Measurements from ENCODE around the gene BRD3OS. TPM values are rescaled to one million over a fixed set of nuclear protein-coding genes. Genes with fewer than 3 reads are reported as not detected.
A peak's percentile ranks its signal among the peaks of the same experiment; 100 is the strongest.
"Not testable (repeated sequence)": the region's sequence is repeated elsewhere in the genome, so short reads cannot be mapped to it uniquely, and the experiment has no call there.

Gene BRD3OS
- total RNA-seq, 2 experiments from 2014 or later: 13.5 to 16.0 TPM

GRCh38 chr9:134066526-134066912 is 41.2 kb downstream of the BRD3OS start:
- DNase-seq: no peak
- H3K27ac Mint-ChIP-seq: peak overlapping the region; percentile 97
- peak overlapping the region; percentile 93 for H3K4me3 Mint-ChIP-seq
- peaks cover 16% of the 10 kb centered on the region for H3K27me3 Mint-ChIP-seq (ENCODE audit: low read depth)
- H3K9me3 Mint-ChIP-seq (ENCODE audit: insufficient read depth): no peaks in the 10 kb centered on the region
- peaks cover 4% of the 10 kb centered on the region for H3K36me3 Mint-ChIP-seq (ENCODE audit: low read depth)
- ChIA-PET POLR2A (interaction anchor here (0.8 to 1.7 kb wide), 4 partner anchors 39 to 70 kb away, joined by 3 to 8 read pairs (median 4); partner anchors contain the start of genes BRD3OS and WDR5), CTCF (interaction anchor here (0.9 to 1.8 kb wide), 5 partner anchors 8 to 104 kb away, joined by 3 to 5 read pairs (median 4); partner anchors contain the start of genes BRD3OS and WDR5)
- no peak for ATAC-seq
- peaks cover 30% of the 10 kb centered on the region for H3K4me1 Mint-ChIP-seq (ENCODE audit: low read depth)

- POLR2A ChIA-PET: interaction anchor here (0.8 to 1.7 kb wide), 3 partner anchors 40 to 69 kb away, joined by 3 to 8 read pairs (median 4); partner anchors contain the start of genes BRD3OS and WDR5
- ATAC-seq (peak; percentile 4), DNase-seq (peak; percentile 56)
- Mint-ChIP-seq H3K27ac (peak overlapping the region; percentile 87), H3K36me3 (ENCODE audit: low read depth) (peaks cover 4% of the 10 kb centered on the region), H3K4me1 (ENCODE audit: low read depth) (peaks cover 30% of the 10 kb centered on the region), H3K27me3 (ENCODE audit: low read depth) (peaks cover 17% of the 10 kb centered on the region), H3K9me3 (ENCODE audit: insufficient read depth) (no peaks in the 10 kb centered on the region), H3K4me3 (peak overlapping the region; percentile 93)
- CTCF ChIA-PET: interaction anchor here (0.9 to 1.8 kb wide), 3 partner anchors 42 to 69 kb away, joined by 3 to 5 read pairs (median 4); partner anchors contain the start of genes BRD3OS and WDR5
Observed at GRCh38 chr9:134066913-134067851, 41.9 kb downstream of the BRD3OS start.

- CTCF ChIA-PET: no interaction called here
- peaks cover 30% of the 10 kb centered on the region for H3K4me1 Mint-ChIP-seq (ENCODE audit: low read depth)
- peak; percentile 84 for DNase-seq
- H3K36me3 Mint-ChIP-seq (ENCODE audit: low read depth): peaks cover 4% of the 10 kb centered on the region
- H3K4me3 Mint-ChIP-seq: peak within 1 kb of the TSS; percentile 93
- H3K27ac Mint-ChIP-seq: peak within 1 kb of the TSS; percentile 93
- POLR2A ChIA-PET: interaction anchor here (1.0 kb wide), 1 partner anchor 26 kb away, joined by 3 read pairs; no protein-coding TSS in a partner anchor
- ATAC-seq: peak; percentile 85
- H3K27me3 Mint-ChIP-seq (ENCODE audit: low read depth): peaks cover 20% of the 10 kb centered on the region
- no peaks in the 10 kb centered on the region for H3K9me3 Mint-ChIP-seq (ENCODE audit: insufficient read depth)
Observed at GRCh38 chr9:134067904-134068743, 42.8 kb downstream of the BRD3OS start, which contains the start of gene BRD3. Gene BRD3 (minus strand): TSS chr9:134068026. CDS start chr9:134053477, 14,549 bp downstream.

- ChIA-PET CTCF (no interaction called here), POLR2A (interaction anchor here (1.0 kb wide), 2 partner anchors 25 to 43 kb away, joined by 3 read pairs; no protein-coding TSS in a partner anchor)
- peak overlapping the region; percentile 93 for H3K27ac Mint-ChIP-seq
- ATAC-seq: no peak
- no peak for DNase-seq
- no peaks in the 10 kb centered on the region for H3K9me3 Mint-ChIP-seq (ENCODE audit: insufficient read depth)
- H3K4me1 Mint-ChIP-seq (ENCODE audit: low read depth): peaks cover 30% of the 10 kb centered on the region
- peaks cover 26% of the 10 kb centered on the region for H3K27me3 Mint-ChIP-seq (ENCODE audit: low read depth)
- H3K4me3 Mint-ChIP-seq: peak overlapping the region; percentile 80
- H3K36me3 Mint-ChIP-seq (ENCODE audit: low read depth): peaks cover 4% of the 10 kb centered on the region
Observed at GRCh38 chr9:134068744-134069479, 43.6 kb downstream of the BRD3OS start.

GRCh38 chr9:134069480-134070399 is 44.5 kb downstream of the BRD3OS start:
- Mint-ChIP-seq H3K4me1 (ENCODE audit: low read depth) (peaks cover 26% of the 10 kb centered on the region), H3K27ac (peak overlapping the region; percentile 93), H3K27me3 (ENCODE audit: low read depth) (peaks cover 30% of the 10 kb centered on the region), H3K36me3 (ENCODE audit: low read depth) (peaks cover 5% of the 10 kb centered on the region), H3K9me3 (ENCODE audit: insufficient read depth) (no peaks in the 10 kb centered on the region), H3K4me3 (peak overlapping the region; percentile 80)
- DNase-seq (no peak), ATAC-seq (no peak)
- ChIA-PET POLR2A (interaction anchor here (1.0 kb wide), 1 partner anchor 43 kb away, joined by 3 read pairs; no protein-coding TSS in a partner anchor), CTCF (no interaction called here)

GRCh38 chr9:134071149-134071548 is 45.9 kb downstream of the BRD3OS start:
- no peaks in the 10 kb centered on the region for H3K9me3 Mint-ChIP-seq (ENCODE audit: insufficient read depth)
- no peak overlapping the region for H3K4me3 Mint-ChIP-seq
- peaks cover 30% of the 10 kb centered on the region for H3K27me3 Mint-ChIP-seq (ENCODE audit: low read depth)
- peaks cover 2% of the 10 kb centered on the region for H3K36me3 Mint-ChIP-seq (ENCODE audit: low read depth)
- no peak for ATAC-seq
- peaks cover 14% of the 10 kb centered on the region for H3K4me1 Mint-ChIP-seq (ENCODE audit: low read depth)
- CTCF ChIA-PET: no interaction called here
- POLR2A ChIA-PET: no interaction called here
- no peak overlapping the region for H3K27ac Mint-ChIP-seq
- no peak for DNase-seq

- H3K27me3 Mint-ChIP-seq (ENCODE audit: low read depth): peaks cover 30% of the 10 kb centered on the region
- DNase-seq; CTCF ChIA-PET; H3K36me3 Mint-ChIP-seq (ENCODE audit: low read depth); POLR2A ChIA-PET; H3K9me3 Mint-ChIP-seq (ENCODE audit: insufficient read depth); ATAC-seq; H3K4me3 Mint-ChIP-seq; H3K27ac Mint-ChIP-seq: not testable (repeated sequence)
- H3K4me1 Mint-ChIP-seq (ENCODE audit: low read depth): peaks cover 11% of the 10 kb centered on the region
Observed at GRCh38 chr9:134072683-134073082, 47.4 kb downstream of the BRD3OS start.

- POLR2A ChIA-PET: no interaction called here
- DNase-seq: no peak
- Mint-ChIP-seq H3K9me3 (ENCODE audit: insufficient read depth) (peaks cover 8% of the 10 kb centered on the region), H3K27me3 (ENCODE audit: low read depth) (peaks cover 30% of the 10 kb centered on the region), H3K4me3 (no peak overlapping the region), H3K27ac (no peak overlapping the region), H3K4me1 (ENCODE audit: low read depth) (peaks cover 11% of the 10 kb centered on the region), H3K36me3 (ENCODE audit: low read depth) (peaks cover 4% of the 10 kb centered on the region)
- no peak for ATAC-seq
- CTCF ChIA-PET: no interaction called here
Observed at GRCh38 chr9:134073500-134073899, 48.2 kb downstream of the BRD3OS start.

GRCh38 chr9:134075689-134076088 is 50.4 kb downstream of the BRD3OS start:
- H3K4me1 Mint-ChIP-seq (ENCODE audit: low read depth); ATAC-seq; DNase-seq; H3K9me3 Mint-ChIP-seq (ENCODE audit: insufficient read depth); H3K27ac Mint-ChIP-seq; H3K36me3 Mint-ChIP-seq (ENCODE audit: low read depth); H3K4me3 Mint-ChIP-seq; CTCF ChIA-PET; POLR2A ChIA-PET: not testable (repeated sequence)
- H3K27me3 Mint-ChIP-seq (ENCODE audit: low read depth): peaks cover 20% of the 10 kb centered on the region

- Mint-ChIP-seq H3K36me3 (ENCODE audit: low read depth) (peaks cover 4% of the 10 kb centered on the region), H3K27me3 (ENCODE audit: low read depth) (peaks cover 13% of the 10 kb centered on the region), H3K4me1 (ENCODE audit: low read depth) (no peaks in the 10 kb centered on the region), H3K9me3 (ENCODE audit: insufficient read depth) (peaks cover 8% of the 10 kb centered on the region), H3K27ac (no peak overlapping the region), H3K4me3 (no peak overlapping the region)
- DNase-seq (no peak), ATAC-seq (no peak)
- CTCF ChIA-PET: no interaction called here
- POLR2A ChIA-PET: no interaction called here
Observed at GRCh38 chr9:134076644-134077043, 51.4 kb downstream of the BRD3OS start.
